ENCODE measurements around the gene BBS12. TPM values are rescaled to one million over a fixed set of nuclear protein-coding genes. Genes with fewer than 3 reads are reported as not detected.
A peak's percentile ranks its signal among the peaks of the same experiment; 100 is the strongest.

Gene BBS12
- total and polyA plus RNA-seq, 9 of the 15 experiments (the other 6 are each of a cell fraction or from before 2014, with no cell fraction given): 2.7 to 6.5 (median 3.3) TPM

- no peak for TF ChIP-seq ZBTB8A (IDR thresholded peaks at IDR 0.05; ENCODE audit: partially characterized antibody)
- no peak for TF ChIP-seq CGGBP1 (CRISPR knock-in tag; IDR thresholded peaks at IDR 0.05)
- TF ChIP-seq THRAP3 (IDR thresholded peaks at IDR 0.05; ENCODE audit: borderline replicate concordance): no peak
- no peak for TF ChIP-seq SNRNP70 (optimal IDR thresholded peaks at IDR 0.05; ENCODE audit: low read depth, low read length)
- no peak for TF ChIP-seq ETV1 (tag; conservative IDR thresholded peaks at IDR 0.05; ENCODE audit: low read depth)
- TF ChIP-seq HMG20A (CRISPR knock-in tag; conservative IDR thresholded peaks at IDR 0.05): no peak
- TF ChIP-seq ETV6 (IDR thresholded peaks at IDR 0.05; ENCODE audit: borderline replicate concordance in 1 of 2, low read depth in 2 of 2, low read length in 1 of 2): no peak
- no peak for TF ChIP-seq ETV6 (CRISPR knock-in tag; IDR thresholded peaks at IDR 0.05; ENCODE audit: borderline replicate concordance)
- TF ChIP-seq SIX5 (IDR thresholded peaks at IDR 0.05; ENCODE audit: borderline replicate concordance in 1 of 2, insufficient read depth in 1 of 2, low read depth in 1 of 2, low read length in 2 of 2): no peak
- no peak for TF ChIP-seq ARNT (IDR thresholded peaks at IDR 0.05)
- no peak for TF ChIP-seq JUN (IDR thresholded peaks at IDR 0.05; ENCODE audit: borderline replicate concordance, low read depth, low read length)
- no peak for TF ChIP-seq JUN (CRISPR knock-in tag; IDR thresholded peaks at IDR 0.05; ENCODE audit: borderline replicate concordance)
- TF ChIP-seq ZNF592 (IDR thresholded peaks at IDR 0.05): peak; percentile 54
- TF ChIP-seq DMBX1 (CRISPR knock-in tag; IDR thresholded peaks at IDR 0.05; ENCODE audit: borderline replicate concordance): peak; percentile 59; the same call in 1 of the 2 replicates
- TF ChIP-seq ARID4B (CRISPR knock-in tag; IDR thresholded peaks at IDR 0.05): no peak
- no peak for TF ChIP-seq PCBP2 (IDR thresholded peaks at IDR 0.05; ENCODE audit: low read depth, low read length, poor library complexity, severe bottlenecking)
- no peak for TF ChIP-seq ZNF507 (tag; conservative IDR thresholded peaks at IDR 0.05)
Measured at GRCh38 chr4:122772311-122772710, 39.8 kb downstream of the BBS12 start (continued).

All from K562 (cell line).